DND-41 (cell line): ENCODE data around the gene IGSF6.

Experiments
- ATAC-seq: fragments of 200-7000 bp; cut with Tn5 transposase; 3 replicates; pipeline ENCODE4 v1.9.1; 2021; ENCODE audit warnings: low read depth; ENCODE audit not compliant: insufficient read depth
- DNase-seq: peaks from one replicate; pipeline ENCODE4 v3.0.0-alpha.2; 2020
- H2AFZ ChIP-seq: 2 replicates; pipeline ENCODE4 v1.6.0; 2012; ENCODE audit warnings: low read depth, low read length
- H3K27ac ChIP-seq: 2 replicates; pipeline ENCODE4 v1.5.1; 2012; ENCODE audit warnings: low read length, inconsistent platforms
- H3K27me3 ChIP-seq: fragments of 200-600 bp; sonication (generic); 2 replicates; pipeline ENCODE4 v1.6.0; 2012; ENCODE audit warnings: low read length, mild to moderate bottlenecking, inconsistent platforms; ENCODE audit not compliant: insufficient read depth, poor library complexity
- H3K36me3 ChIP-seq: 2 replicates; pipeline ENCODE4 v1.5.1; 2012; ENCODE audit warnings: low read length, inconsistent platforms; ENCODE audit not compliant: insufficient read depth
- H3K4me1 ChIP-seq: 2 replicates; pipeline ENCODE4 v1.5.1; 2012; ENCODE audit warnings: mild to moderate bottlenecking, low read length; ENCODE audit not compliant: insufficient read depth
- H3K4me2 ChIP-seq: 2 replicates; pipeline ENCODE4 v1.6.0; 2012; ENCODE audit warnings: mild to moderate bottlenecking, moderate library complexity, low read length, inconsistent platforms; ENCODE audit not compliant: insufficient read depth
- H3K4me3 ChIP-seq, 2 experiments: fragments of 200-600 bp in 1 of 2; shearing (Covaris generic) in 1 of 2; 2 replicates each; pipeline ENCODE4 v1.5.1; 2012 to 2016; ENCODE audit warnings: inconsistent platforms in 2 of 2, low read length in 2 of 2, mild to moderate bottlenecking in 2 of 2, low read depth in 1 of 2, moderate library complexity in 1 of 2
- H3K79me2 ChIP-seq: 2 replicates; pipeline ENCODE4 v1.6.0; 2012; ENCODE audit warnings: low read length, inconsistent platforms; ENCODE audit not compliant: insufficient read depth
- H3K9ac ChIP-seq: 2 replicates; pipeline ENCODE4 v1.6.0; 2012; ENCODE audit warnings: low read depth, mild to moderate bottlenecking, inconsistent platforms, low read length, moderate library complexity
- H3K9me3 ChIP-seq: 2 replicates; pipeline ENCODE4 v1.5.1; 2012; ENCODE audit warnings: low read length, moderate library complexity, mild to moderate bottlenecking, inconsistent platforms; ENCODE audit not compliant: insufficient read depth, severe bottlenecking
- H4K20me1 ChIP-seq: 2 replicates; pipeline ENCODE4 v1.6.0; 2012; ENCODE audit warnings: low read length; ENCODE audit not compliant: insufficient read depth
- CTCF ChIP-seq: IDR thresholded peaks from 2 replicates; pipeline ENCODE4 v1.5.1; 2012; ENCODE audit warnings: borderline replicate concordance, low read length, moderate library complexity, mild to moderate bottlenecking; ENCODE audit not compliant: poor library complexity, severe bottlenecking; ENCODE audit errors: extremely low read depth
- EZH2 ChIP-seq: IDR thresholded peaks from 3 replicates; pipeline ENCODE4 v1.6.1; 2012; ENCODE audit warnings: borderline replicate concordance, low read depth, mild to moderate bottlenecking, moderate library complexity, low read length, inconsistent platforms; ENCODE audit not compliant: severe bottlenecking

IGSF6 gene

GRCh38 chr16:21652453-21652852 is at the start of gene IGSF6:
Gene IGSF6, minus strand, starts transcription at chr16:21652608. Its CDS starts 10 bp downstream, at chr16:21652598.
- ATAC-seq = no peak
- Histone ChIP-seq H3K79me2 (peaks cover 23% of the 10 kb centered on the region), H3K9ac (no peak within 1 kb of the TSS)

GRCh38 chr16:21701271-21701670 is 48.9 kb upstream of the IGSF6 start:
- no peak for TF ChIP-seq EZH2
- no peak for TF ChIP-seq CTCF
- Histone ChIP-seq H3K79me2 (no peaks in the 10 kb centered on the region), H2AFZ (no peak overlapping the region), H3K27ac (no peak overlapping the region), H3K4me2 (no peak overlapping the region), H3K27me3 (peaks cover 3% of the 10 kb centered on the region), H3K9me3 (no peaks in the 10 kb centered on the region), H3K4me1 (no peaks in the 10 kb centered on the region), H3K9ac (no peak overlapping the region), H3K4me3 (no peak overlapping the region), H3K36me3 (no peaks in the 10 kb centered on the region), H4K20me1 (no peaks in the 10 kb centered on the region)
- ATAC-seq (no peak), DNase-seq (no peak)

More at GRCh38 chr16:21652453-21652852, at the start of gene IGSF6:
- Histone ChIP-seq H3K4me1 (peaks cover 11% of the 10 kb centered on the region), H2AFZ (no peak within 1 kb of the TSS), H3K9me3 (no peaks in the 10 kb centered on the region), H3K4me2 (no peak within 1 kb of the TSS), H3K27ac (no peak within 1 kb of the TSS), H3K27me3 (no peaks in the 10 kb centered on the region), H4K20me1 (no peaks in the 10 kb centered on the region), H3K36me3 (peaks cover 38% of the 10 kb centered on the region), H3K4me3 (no peak within 1 kb of the TSS)
- TF ChIP-seq CTCF (no peak), EZH2 (no peak)
- no peak for DNase-seq

GRCh38 chr16:21698169-21699032 is 46.0 kb upstream of the IGSF6 start:
- TF ChIP-seq CTCF (no peak), EZH2 (no peak)
- no peak for ATAC-seq
- Histone ChIP-seq H2AFZ (no peak overlapping the region), H3K9ac (no peak overlapping the region), H3K4me1 (no peaks in the 10 kb centered on the region), H3K79me2 (no peaks in the 10 kb centered on the region), H3K27me3 (no peaks in the 10 kb centered on the region), H3K9me3 (no peaks in the 10 kb centered on the region), H3K4me2 (no peak overlapping the region), H3K27ac (no peak overlapping the region), H3K36me3 (no peaks in the 10 kb centered on the region), H4K20me1 (no peaks in the 10 kb centered on the region), H3K4me3 (no peak overlapping the region)
- no peak for DNase-seq
